GM21723 (cell line): ENCODE measurements around the gene MTIF3.

Experiments
- ATAC-seq: cut with Tn5 transposase; IDR thresholded peaks from one replicate; pipeline ENCODE4 v1.9.1; 2021; ENCODE audit warnings: mild to moderate bottlenecking, moderate library complexity; ENCODE audit not compliant: unreplicated experiment

The MTIF3 gene

GRCh38 chr13:27461940-27462584 lies 11.7 kb upstream of the MTIF3 start:
- ATAC-seq: no peak

GRCh38 chr13:27455331-27455855 lies 5.0 kb upstream of the MTIF3 start:
- ATAC-seq: no peak

DNA sequence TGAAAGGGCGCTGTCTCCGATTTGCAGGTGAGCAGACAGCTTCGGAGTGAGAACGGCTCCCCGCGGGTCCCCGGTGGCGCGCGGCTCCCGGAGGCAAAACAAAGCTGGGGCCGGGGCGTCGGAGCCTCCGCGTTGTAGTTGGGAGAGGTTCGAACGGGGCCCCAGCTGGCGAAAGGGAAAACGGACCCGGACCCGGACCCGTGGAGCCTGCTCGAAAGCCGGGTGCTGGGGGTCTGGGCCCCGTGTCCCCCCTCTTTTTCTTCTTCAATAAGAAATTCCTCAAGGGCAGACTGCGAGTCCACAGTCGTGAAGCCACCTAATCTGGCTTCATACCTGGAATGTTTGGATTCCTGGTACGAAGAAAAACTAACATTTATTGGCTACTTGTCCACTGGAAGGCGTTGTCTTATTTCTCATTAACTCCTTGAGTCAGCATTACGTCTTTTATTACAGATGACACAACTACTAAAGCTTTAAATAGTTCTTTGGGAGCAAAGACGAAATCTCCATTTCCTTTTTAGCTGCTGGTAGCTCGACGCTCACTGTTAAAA lies 632 bp upstream of the MTIF3 start:
- ATAC-seq: no peak

GRCh38 chr13:27449081-27449603 lies 1.2 kb downstream of the MTIF3 start:
- ATAC-seq: no peak

DNA sequence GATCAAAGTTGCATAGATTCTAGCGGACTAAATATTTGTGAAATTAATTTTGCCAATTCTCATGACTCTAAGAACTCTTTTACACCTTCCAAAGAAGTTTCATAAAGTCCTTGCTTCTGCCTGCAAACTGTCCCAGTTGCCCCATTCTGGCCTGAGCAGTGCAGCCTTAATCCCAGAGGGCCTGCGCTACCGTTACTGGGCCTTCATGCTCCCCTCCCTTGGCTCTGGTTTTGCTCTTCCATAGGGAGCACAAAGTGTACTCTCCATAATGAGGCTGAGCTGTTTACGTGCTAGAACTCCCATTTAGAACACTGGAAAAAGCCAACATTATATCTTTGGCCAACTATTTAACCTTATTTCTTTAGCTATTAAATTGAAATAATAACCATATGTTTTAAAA lies 2.1 kb downstream of the MTIF3 start:
- ATAC-seq: no peak

DNA sequence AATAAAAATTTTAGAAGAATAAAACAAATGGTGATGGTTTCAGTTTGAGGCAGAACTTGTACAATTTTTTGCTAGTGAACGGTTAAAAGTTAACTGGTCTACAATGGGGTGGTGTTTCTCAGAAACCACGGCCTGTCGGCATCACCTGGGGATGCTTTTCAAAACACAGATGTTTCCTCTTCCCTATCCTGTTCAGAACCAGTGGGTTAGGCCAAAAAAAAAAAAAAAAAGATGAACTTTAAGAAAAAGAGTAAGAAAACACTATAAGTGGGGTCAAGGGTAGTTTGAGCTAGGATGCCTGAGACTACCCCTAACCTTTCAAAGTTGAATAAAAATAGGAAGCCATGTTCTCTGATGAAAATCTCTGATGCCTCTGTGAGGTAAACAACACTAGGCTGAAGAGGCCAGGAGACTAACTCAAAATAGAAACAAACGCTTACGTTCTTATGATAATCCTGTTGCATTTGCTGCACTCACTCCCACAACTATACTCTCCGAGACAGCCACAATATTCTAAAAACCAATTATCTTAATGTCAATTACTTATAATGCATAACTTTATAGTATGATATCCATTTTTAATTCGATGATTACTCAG lies 3.3 kb downstream of the MTIF3 start:
- no peak for ATAC-seq

DNA sequence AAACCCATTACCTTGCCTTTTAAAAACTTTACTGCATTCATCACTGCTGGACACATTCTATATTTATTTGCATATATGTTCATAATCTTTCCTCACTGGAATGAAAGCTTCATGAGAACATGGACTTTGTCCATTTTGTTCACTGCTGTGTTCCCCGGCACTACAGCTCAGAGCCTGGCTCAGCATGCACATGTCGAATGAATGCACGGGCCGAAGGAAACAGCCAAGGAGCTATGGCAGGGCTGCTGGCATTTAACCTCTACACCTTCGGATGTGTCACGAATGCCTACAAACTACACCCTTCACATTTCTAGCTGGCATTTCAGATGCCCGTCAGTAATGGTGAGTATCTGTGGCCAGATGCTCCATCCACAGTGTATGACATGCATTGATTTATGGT lies 7.6 kb downstream of the MTIF3 start:
- no peak for ATAC-seq

GRCh38 chr13:27442071-27442647 lies 8.2 kb downstream of the MTIF3 start:
- ATAC-seq: no peak

DNA sequence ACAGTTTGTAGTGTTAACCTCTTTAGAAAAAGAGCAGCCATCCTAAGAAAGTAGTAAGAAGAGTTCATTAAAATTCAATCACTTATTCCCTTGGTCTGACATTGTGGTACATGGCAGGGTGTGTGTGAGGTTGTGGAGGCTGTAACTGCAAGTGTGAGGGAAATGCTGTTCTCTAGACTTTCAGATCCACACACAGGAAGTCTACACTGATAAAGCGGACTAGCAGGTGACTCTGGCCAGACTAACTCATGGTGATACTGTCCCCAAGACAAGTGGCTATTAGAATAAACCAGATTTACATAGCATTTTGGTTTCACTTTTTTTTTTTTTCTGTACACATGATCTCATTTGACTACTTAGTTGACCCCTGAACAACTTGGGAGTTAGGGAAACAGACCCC lies 10.0 kb downstream of the MTIF3 start:
- ATAC-seq: no peak

- no peak for ATAC-seq
Measured at GRCh38 chr13:27437126-27437525, 13.2 kb downstream of the MTIF3 start.

GRCh38 chr13:27432611-27433210 lies 17.7 kb downstream of the MTIF3 start:
- no peak for ATAC-seq

- no peak for ATAC-seq
Measured at GRCh38 chr13:27432180-27432579, 18.2 kb downstream of the MTIF3 start.

DNA sequence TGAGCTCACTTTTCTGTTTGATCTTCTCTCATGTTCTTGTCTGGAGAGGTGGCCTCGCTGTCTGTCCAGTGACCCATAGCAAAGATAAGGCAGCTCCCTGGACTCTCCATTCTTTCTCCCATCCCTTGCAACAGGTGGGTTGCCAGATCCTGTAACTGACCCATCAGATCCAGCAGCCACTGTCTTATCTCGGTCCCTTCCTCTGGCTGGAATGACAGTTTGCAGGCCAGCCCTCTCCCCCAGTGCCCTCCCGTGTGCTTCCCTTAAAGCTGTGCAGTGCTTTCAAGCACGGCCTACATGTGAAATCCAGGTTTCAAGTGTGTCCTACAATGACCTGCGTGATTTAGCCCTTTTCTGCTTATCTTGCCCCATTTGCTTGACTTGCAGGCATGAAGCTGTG lies 22.2 kb downstream of the MTIF3 start:
- ATAC-seq: no peak

DNA sequence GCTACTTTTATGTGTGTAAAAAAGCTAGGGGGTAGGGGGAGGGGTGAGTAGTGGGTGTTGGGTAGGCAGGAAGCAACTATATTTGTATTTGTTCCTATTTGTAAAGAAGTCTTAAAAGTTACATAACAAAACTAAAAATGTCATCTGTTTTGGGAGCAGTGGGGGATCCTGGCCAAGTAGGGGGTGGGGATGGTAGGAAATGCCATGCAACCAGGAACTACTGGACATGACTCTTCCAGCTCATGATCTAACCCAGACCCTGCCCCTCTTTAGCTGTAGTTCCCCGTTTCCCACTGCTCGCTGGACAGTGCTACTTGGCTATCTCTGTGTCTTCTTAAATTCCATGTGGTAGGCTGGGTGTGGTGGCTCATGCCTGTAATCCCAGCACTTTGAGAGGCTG lies 22.7 kb downstream of the MTIF3 start:
- no peak for ATAC-seq

- peak; percentile 62 for ATAC-seq
Measured at GRCh38 chr13:27425918-27426630, 24.3 kb downstream of the MTIF3 start.

DNA sequence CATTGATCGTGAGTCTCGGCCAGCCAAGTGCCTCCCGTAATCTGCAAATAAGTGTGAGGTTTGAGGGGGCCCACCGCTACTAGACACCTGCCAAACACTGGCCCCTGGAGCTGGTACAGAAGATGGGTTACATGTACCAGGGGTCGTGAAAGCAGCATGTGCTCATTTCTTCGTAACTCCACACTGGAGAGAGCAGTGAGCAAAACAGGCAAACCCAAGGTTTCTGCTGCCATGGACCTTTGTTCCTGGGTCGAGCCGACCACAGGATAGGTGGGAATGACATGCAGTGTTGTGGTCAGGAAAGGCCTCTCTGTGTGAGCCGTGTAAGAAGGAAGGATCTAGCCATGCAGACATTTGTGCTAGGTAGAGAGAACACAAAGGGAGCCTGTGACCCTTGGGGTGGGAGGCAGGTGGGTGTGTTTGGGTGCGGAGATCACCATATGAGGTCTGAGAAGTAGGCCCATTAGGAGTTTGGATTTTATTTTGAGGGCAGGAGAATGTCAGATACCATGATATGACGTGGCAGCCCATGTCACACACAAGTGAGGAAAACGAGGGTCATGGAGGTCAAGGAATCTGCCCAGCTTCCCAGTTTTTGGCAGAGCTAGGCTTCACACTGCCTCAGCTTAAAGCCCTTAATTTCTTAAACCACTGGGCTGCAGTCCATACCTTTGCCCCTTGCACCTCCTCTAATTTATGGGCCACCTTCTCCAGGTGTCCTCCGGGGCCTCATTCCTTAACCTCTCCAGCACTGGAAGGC lies 25.0 kb downstream of the MTIF3 start:
- peak; percentile 10 for ATAC-seq

DNA sequence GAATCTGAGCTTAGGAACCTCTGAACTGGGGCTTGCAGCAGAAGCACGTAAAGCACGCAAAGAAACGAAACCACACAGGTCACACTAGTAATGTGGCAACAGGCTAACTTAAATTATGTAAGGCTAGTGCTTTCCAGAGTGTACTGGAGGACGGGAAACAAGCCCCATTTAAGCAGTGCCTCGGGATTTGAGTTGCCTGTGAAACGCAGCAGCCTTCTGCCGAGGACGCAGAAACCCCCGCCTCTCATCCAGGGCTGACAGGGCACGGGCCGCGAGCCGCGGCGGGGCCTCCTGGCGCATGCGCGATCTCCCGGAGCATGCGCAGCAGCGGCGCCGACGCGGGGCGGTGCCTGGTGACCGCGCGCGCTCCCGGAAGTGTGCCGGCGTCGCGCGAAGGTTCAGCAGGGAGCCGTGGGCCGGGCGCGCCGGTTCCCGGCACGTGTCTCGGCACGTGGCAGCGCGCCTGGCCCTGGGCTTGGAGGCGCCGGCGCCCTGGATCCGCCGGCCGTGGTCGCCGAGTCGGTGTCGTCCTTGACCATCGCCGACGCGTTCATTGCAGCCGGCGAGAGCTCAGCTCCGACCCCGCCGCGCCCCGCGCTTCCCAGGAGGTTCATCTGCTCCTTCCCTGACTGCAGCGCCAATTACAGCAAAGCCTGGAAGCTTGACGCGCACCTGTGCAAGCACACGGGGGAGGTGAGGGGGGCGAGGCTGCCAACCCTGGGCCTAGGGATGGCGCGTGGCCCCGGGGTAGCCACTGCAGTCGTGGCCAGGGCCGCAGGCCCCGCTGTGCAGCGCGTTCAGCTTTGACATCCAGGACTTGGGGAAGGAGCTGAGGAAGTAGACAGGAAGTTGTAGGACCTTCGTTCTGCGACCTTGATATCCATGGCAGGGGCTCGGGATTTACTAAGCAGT lies 25.9 kb downstream of the MTIF3 start, which contains the start of gene GTF3A:
Gene GTF3A, plus strand, starts transcription at position 374 of the 912 bp plus-strand sequence.
- ATAC-seq: peak; percentile 55

DNA sequence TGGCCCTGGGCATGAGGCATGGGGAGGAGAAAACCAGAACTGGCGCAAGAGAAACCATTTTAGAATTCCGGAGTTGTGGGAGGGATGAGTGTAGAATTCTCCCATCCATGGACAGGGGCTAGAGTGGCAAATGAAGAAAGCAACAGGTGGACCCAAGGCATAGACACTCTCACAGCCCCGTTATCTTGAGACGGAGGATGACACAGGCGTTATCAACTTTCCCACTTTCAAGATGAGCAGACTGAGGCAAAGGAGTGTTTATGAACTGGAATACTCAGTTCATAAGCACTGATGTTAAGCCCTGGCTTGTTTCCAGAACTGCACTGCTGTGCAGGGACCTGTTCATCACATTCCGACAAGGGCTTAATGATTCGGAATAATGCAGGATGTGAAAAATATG lies 27.0 kb downstream of the MTIF3 start:
- ATAC-seq: no peak
